BLaER1 (cell line): ENCODE measurements around the gene TMEM108.

ENCODE experiments used
- H3K27ac ChIP-seq: shearing (Covaris generic); formaldehyde crosslinking; 2 replicates; pipeline ENCODE4 v1.8.1; 2022
- H3K27me3 ChIP-seq: shearing (Covaris generic); formaldehyde crosslinking; 2 replicates; pipeline ENCODE4 v1.8.1; 2022
- H3K36me3 ChIP-seq: shearing (Covaris generic); formaldehyde crosslinking; 2 replicates; pipeline ENCODE4 v1.8.1; 2022
- H3K4me1 ChIP-seq: shearing (Covaris generic); formaldehyde crosslinking; 2 replicates; pipeline ENCODE4 v1.8.1; 2022
- H3K4me2 ChIP-seq: shearing (Covaris generic); formaldehyde crosslinking; 2 replicates; pipeline ENCODE4 v1.8.1; 2022
- H3K4me3 ChIP-seq: shearing (Covaris generic); formaldehyde crosslinking; 2 replicates; pipeline ENCODE4 v1.8.1; 2022
- H3K9ac ChIP-seq: shearing (Covaris generic); formaldehyde crosslinking; 2 replicates; pipeline ENCODE4 v1.8.1; 2022
- H3K9me3 ChIP-seq: shearing (Covaris generic); formaldehyde crosslinking; 2 replicates; pipeline ENCODE4 v1.8.1; 2022
- H4K20me1 ChIP-seq: shearing (Covaris generic); formaldehyde crosslinking; 2 replicates; pipeline ENCODE4 v1.8.1; 2022
- Cebpa-rat ChIP-seq: shearing (Covaris generic); IDR thresholded peaks from 2 replicates; pipeline ENCODE4 v1.8.1; 2022

The TMEM108 gene

GRCh38 chr3:133050891-133051290 is 12.7 kb downstream of the TMEM108 start:
- no peak for TF ChIP-seq Cebpa-rat
- Histone ChIP-seq H3K36me3 (no peaks in the 10 kb centered on the region), H4K20me1 (no peaks in the 10 kb centered on the region), H3K4me2 (no peak overlapping the region), H3K4me1 (no peaks in the 10 kb centered on the region), H3K27me3 (no peaks in the 10 kb centered on the region), H3K4me3 (no peak overlapping the region), H3K27ac (no peak overlapping the region), H3K9ac (no peak overlapping the region), H3K9me3 (no peaks in the 10 kb centered on the region)

GRCh38 chr3:133053532-133053931 is 15.3 kb downstream of the TMEM108 start:
- Histone ChIP-seq H3K9ac (no peak overlapping the region), H3K27ac (no peak overlapping the region), H3K4me1 (no peaks in the 10 kb centered on the region), H3K4me2 (no peak overlapping the region), H3K27me3 (no peaks in the 10 kb centered on the region), H3K9me3 (no peaks in the 10 kb centered on the region), H4K20me1 (no peaks in the 10 kb centered on the region), H3K4me3 (no peak overlapping the region), H3K36me3 (no peaks in the 10 kb centered on the region)
- no peak for TF ChIP-seq Cebpa-rat

GRCh38 chr3:133054586-133054985 is 16.4 kb downstream of the TMEM108 start:
- Histone ChIP-seq H3K9ac (no peak overlapping the region), H3K4me2 (no peak overlapping the region), H3K36me3 (no peaks in the 10 kb centered on the region), H3K4me3 (no peak overlapping the region), H4K20me1 (no peaks in the 10 kb centered on the region), H3K4me1 (no peaks in the 10 kb centered on the region), H3K27ac (no peak overlapping the region), H3K27me3 (no peaks in the 10 kb centered on the region), H3K9me3 (no peaks in the 10 kb centered on the region)
- no peak for TF ChIP-seq Cebpa-rat

- H3K36me3 ChIP-seq: no peaks in the 10 kb centered on the region
- H3K4me2 ChIP-seq: no peak overlapping the region
- H3K9me3 ChIP-seq: no peaks in the 10 kb centered on the region
- H4K20me1 ChIP-seq: no peaks in the 10 kb centered on the region
- TF ChIP-seq Cebpa-rat: no peak
- H3K27me3 ChIP-seq: no peaks in the 10 kb centered on the region
- H3K4me3 ChIP-seq: no peak overlapping the region
- no peak overlapping the region for H3K9ac ChIP-seq
- no peak overlapping the region for H3K27ac ChIP-seq
- no peaks in the 10 kb centered on the region for H3K4me1 ChIP-seq
Observed at GRCh38 chr3:133055339-133055738, 17.1 kb downstream of the TMEM108 start.

- Histone ChIP-seq H3K4me2 (no peak overlapping the region), H3K36me3 (no peaks in the 10 kb centered on the region), H3K27ac (no peak overlapping the region), H3K9me3 (no peaks in the 10 kb centered on the region), H3K4me3 (no peak overlapping the region), H3K4me1 (no peaks in the 10 kb centered on the region), H3K9ac (no peak overlapping the region), H4K20me1 (no peaks in the 10 kb centered on the region), H3K27me3 (no peaks in the 10 kb centered on the region)
- no peak for TF ChIP-seq Cebpa-rat
Observed at GRCh38 chr3:133058243-133058642, 20.1 kb downstream of the TMEM108 start.

- Histone ChIP-seq H4K20me1 (no peaks in the 10 kb centered on the region), H3K9me3 (no peaks in the 10 kb centered on the region), H3K4me2 (no peak overlapping the region)
Observed at GRCh38 chr3:133058831-133059230, 20.6 kb downstream of the TMEM108 start.

GRCh38 chr3:133065193-133065961 is 27.2 kb downstream of the TMEM108 start:
- Histone ChIP-seq H4K20me1 (no peaks in the 10 kb centered on the region), H3K9me3 (no peaks in the 10 kb centered on the region), H3K9ac (no peak overlapping the region), H3K27me3 (no peaks in the 10 kb centered on the region), H3K4me1 (no peaks in the 10 kb centered on the region), H3K4me2 (no peak overlapping the region), H3K4me3 (no peak overlapping the region), H3K36me3 (no peaks in the 10 kb centered on the region), H3K27ac (no peak overlapping the region)
- no peak for TF ChIP-seq Cebpa-rat

More at GRCh38 chr3:133058831-133059230, 20.6 kb downstream of the TMEM108 start:
- TF ChIP-seq Cebpa-rat: no peak
- Histone ChIP-seq H3K36me3 (no peaks in the 10 kb centered on the region), H3K4me3 (no peak overlapping the region), H3K27ac (no peak overlapping the region), H3K27me3 (no peaks in the 10 kb centered on the region), H3K4me1 (no peaks in the 10 kb centered on the region), H3K9ac (no peak overlapping the region)

- no peaks in the 10 kb centered on the region for H4K20me1 ChIP-seq
- H3K27ac ChIP-seq: no peak overlapping the region
- no peaks in the 10 kb centered on the region for H3K27me3 ChIP-seq
- no peak overlapping the region for H3K4me2 ChIP-seq
- no peak overlapping the region for H3K9ac ChIP-seq
- H3K4me3 ChIP-seq: no peak overlapping the region
- H3K36me3 ChIP-seq: no peaks in the 10 kb centered on the region
- TF ChIP-seq Cebpa-rat: no peak
- H3K4me1 ChIP-seq: no peaks in the 10 kb centered on the region
- H3K9me3 ChIP-seq: no peaks in the 10 kb centered on the region
Observed at GRCh38 chr3:133066026-133066425, 27.8 kb downstream of the TMEM108 start.

GRCh38 chr3:133069556-133070286 is 31.5 kb downstream of the TMEM108 start:
- H3K4me1 ChIP-seq: no peaks in the 10 kb centered on the region
- no peaks in the 10 kb centered on the region for H3K36me3 ChIP-seq
- H3K4me3 ChIP-seq: no peak overlapping the region
- TF ChIP-seq Cebpa-rat: no peak
- H3K27me3 ChIP-seq: no peaks in the 10 kb centered on the region
- H3K9ac ChIP-seq: no peak overlapping the region
- H4K20me1 ChIP-seq: no peaks in the 10 kb centered on the region
- H3K9me3 ChIP-seq: no peaks in the 10 kb centered on the region
- no peak overlapping the region for H3K27ac ChIP-seq
- no peak overlapping the region for H3K4me2 ChIP-seq

- no peak overlapping the region for H3K9ac ChIP-seq
- H3K27ac ChIP-seq: no peak overlapping the region
- no peaks in the 10 kb centered on the region for H3K4me1 ChIP-seq
- no peaks in the 10 kb centered on the region for H4K20me1 ChIP-seq
- H3K36me3 ChIP-seq: no peaks in the 10 kb centered on the region
- H3K4me3 ChIP-seq: no peak overlapping the region
- no peak for TF ChIP-seq Cebpa-rat
- no peak overlapping the region for H3K4me2 ChIP-seq
- H3K9me3 ChIP-seq: no peaks in the 10 kb centered on the region
- H3K27me3 ChIP-seq: no peaks in the 10 kb centered on the region
Observed at GRCh38 chr3:133074977-133075376, 36.8 kb downstream of the TMEM108 start.
